ENCODE results near the gene CFAP210. TPM values are rescaled to one million over a fixed set of nuclear protein-coding genes. Genes with fewer than 3 reads are reported as not detected.
A peak's percentile ranks its signal among the peaks of the same experiment; 100 is the strongest.

The CFAP210 gene
- total and polyA plus RNA-seq, 9 of the 15 experiments (the other 6 are each of a cell fraction or from before 2014, with no cell fraction given), result 0.75 to 3.6 (median 1.3) TPM

- TF ChIP-seq E2F6 (IDR thresholded peaks at IDR 0.05; ENCODE audit: borderline replicate concordance in 1 of 2, extremely low read depth in 1 of 2, insufficient read depth in 1 of 2, insufficient read length in 1 of 2, low read depth in 1 of 2, low read length in 1 of 2, poor library complexity in 1 of 2, severe bottlenecking in 1 of 2), result no peak
- no peak for TF ChIP-seq KLF6 (CRISPR knock-in tag; IDR thresholded peaks at IDR 0.05; ENCODE audit: borderline replicate concordance)
- no peak for TF ChIP-seq ETS1 (conservative IDR thresholded peaks at IDR 0.05; ENCODE audit: control insufficient read depth, low read depth, low read length)
- no peak for TF ChIP-seq XRCC5 (IDR thresholded peaks at IDR 0.05; ENCODE audit: low read depth, low read length)
- TF ChIP-seq POU5F1 (IDR thresholded peaks at IDR 0.05; ENCODE audit: borderline replicate concordance, low read depth, low read length, partially characterized antibody), result no peak
- TF ChIP-seq ZNF639 (CRISPR knock-in tag; conservative IDR thresholded peaks at IDR 0.05 in 1 of 2, IDR thresholded peaks at IDR 0.05 in 1 of 2), result no peak
- TF ChIP-seq ZNF785 (CRISPR knock-in tag; IDR thresholded peaks at IDR 0.05), result no peak
- TF ChIP-seq CHD2 (IDR thresholded peaks at IDR 0.05; ENCODE audit: low read depth, low read length), result no peak
- no peak for TF ChIP-seq E2F4 (CRISPR knock-in tag; IDR thresholded peaks at IDR 0.05; ENCODE audit: low read depth)
- no peak for TF ChIP-seq ZNF232 (CRISPR knock-in tag; IDR thresholded peaks at IDR 0.05)
- TF ChIP-seq YY1 (IDR thresholded peaks at IDR 0.05; ENCODE audit: borderline replicate concordance in 1 of 3, control insufficient read depth in 1 of 3, extremely low read depth in 1 of 3, insufficient read depth in 3 of 3, insufficient read length in 1 of 3, insufficient replicate concordance in 2 of 3, low read depth in 1 of 3, low read length in 2 of 3), result no peak
- TF ChIP-seq PRMT5 (CRISPR knock-in tag; IDR thresholded peaks at IDR 0.05), result no peak
- peak in 1 of 2 experiments; percentile 71; a peak in 2 of 4 replicates for TF ChIP-seq MAZ (CRISPR knock-in tag; conservative IDR thresholded peaks at IDR 0.05 in 1 of 2, IDR thresholded peaks at IDR 0.05 in 1 of 2)
- peak; percentile 60 for TF ChIP-seq BHLHE40 (IDR thresholded peaks at IDR 0.05; ENCODE audit: low read length)
- TF ChIP-seq MAX (CRISPR knock-in tag; IDR thresholded peaks at IDR 0.05), result no peak
- TF ChIP-seq EZH2 (IDR thresholded peaks at IDR 0.05; ENCODE audit: borderline replicate concordance, low read depth, low read length), result no peak; the same call in 1 of the 2 replicates
- no peak for TF ChIP-seq HOMEZ (CRISPR knock-in tag; IDR thresholded peaks at IDR 0.05)
These were observed 29.0 kb downstream of the CFAP210 start (continued) for GRCh38 chr2:169664978-169665930.
